Astrocyte (in vitro differentiated cells and primary cell): ENCODE results near the gene TMPRSS7. TPM values are rescaled to one million over a fixed set of nuclear protein-coding genes. Genes with fewer than 3 reads are reported as not detected.
A peak's percentile ranks its signal among the peaks of the same experiment; 100 is the strongest.

Experiments used
- DNase-seq: peaks from one replicate; pipeline ENCODE4 v3.0.0-alpha.2; 2010; ENCODE audit warnings: low read depth
- FAIRE-seq: peaks from 2 replicates; lab custom pipeline; 2011; peaks lifted over from hg19 to GRCh38; lab: Jason Lieb, UNC
- H2AFZ ChIP-seq: 2 replicates; pipeline ENCODE4 v1.6.0; 2012; ENCODE audit warnings: low read depth, low read length, inconsistent platforms
- H3K27ac ChIP-seq: 2 replicates; pipeline ENCODE4 v1.5.1; 2011; ENCODE audit warnings: low read depth, low read length, inconsistent platforms
- H3K27me3 ChIP-seq: 2 replicates; pipeline ENCODE4 v1.6.0; 2011; ENCODE audit warnings: low read length, inconsistent platforms; ENCODE audit not compliant: insufficient read depth
- H3K36me3 ChIP-seq: 2 replicates; pipeline ENCODE4 v1.5.1; 2011; ENCODE audit warnings: low read length, inconsistent platforms; ENCODE audit not compliant: insufficient read depth
- H3K4me1 ChIP-seq: 2 replicates; pipeline ENCODE4 v1.5.1; 2011; ENCODE audit warnings: low read length, inconsistent platforms; ENCODE audit not compliant: insufficient read depth
- H3K4me2 ChIP-seq: 2 replicates; pipeline ENCODE4 v1.6.0; 2012; ENCODE audit warnings: low read length, inconsistent platforms
- H3K4me3 ChIP-seq: 2 replicates; pipeline ENCODE4 v1.5.1; 2011; ENCODE audit warnings: low read depth, mild to moderate bottlenecking, low read length, inconsistent platforms; ENCODE audit not compliant: insufficient read depth
- H3K79me2 ChIP-seq: 2 replicates; pipeline ENCODE4 v1.6.0; 2012; ENCODE audit warnings: mild to moderate bottlenecking, low read length, inconsistent platforms; ENCODE audit not compliant: insufficient read depth
- H3K9ac ChIP-seq: 2 replicates; pipeline ENCODE4 v1.6.0; 2012; ENCODE audit warnings: mild to moderate bottlenecking, low read length, inconsistent platforms
- H3K9me3 ChIP-seq: 2 replicates; pipeline ENCODE4 v1.5.1; 2012; ENCODE audit warnings: low read depth, mild to moderate bottlenecking, low read length, inconsistent platforms; ENCODE audit not compliant: insufficient read depth
- H4K20me1 ChIP-seq: 2 replicates; pipeline ENCODE4 v1.6.0; 2012; ENCODE audit warnings: low read length, inconsistent platforms; ENCODE audit not compliant: insufficient read depth
- H3K27ac Mint-ChIP-seq: one replicate; pipeline ENCODE4 v1.8.0; 2021; ENCODE audit warnings: mild to moderate bottlenecking, mixed read lengths; ENCODE audit not compliant: unreplicated experiment
- H3K27me3 Mint-ChIP-seq: one replicate; pipeline ENCODE4 v1.8.0; 2021; ENCODE audit warnings: low read depth, mixed read lengths; ENCODE audit not compliant: unreplicated experiment
- H3K36me3 Mint-ChIP-seq: one replicate; pipeline ENCODE4 v1.8.0; 2021; ENCODE audit warnings: low read depth, mixed read lengths; ENCODE audit not compliant: unreplicated experiment
- H3K4me1 Mint-ChIP-seq: one replicate; pipeline ENCODE4 v1.8.0; 2021; ENCODE audit warnings: low read depth, mixed read lengths; ENCODE audit not compliant: unreplicated experiment
- H3K4me3 Mint-ChIP-seq: one replicate; pipeline ENCODE4 v1.8.0; 2021; ENCODE audit warnings: mild to moderate bottlenecking, moderate library complexity, mixed read lengths; ENCODE audit not compliant: unreplicated experiment
- H3K9me3 Mint-ChIP-seq: one replicate; pipeline ENCODE4 v1.8.0; 2021; ENCODE audit warnings: mild to moderate bottlenecking, mixed read lengths; ENCODE audit not compliant: unreplicated experiment
- CTCF ChIP-seq: IDR thresholded peaks from 2 replicates; pipeline ENCODE4 v1.5.1; 2011; ENCODE audit warnings: low read depth, mild to moderate bottlenecking, inconsistent platforms, low read length, moderate library complexity; ENCODE audit not compliant: insufficient read depth
- EZH2 ChIP-seq: IDR thresholded peaks from 2 replicates; pipeline ENCODE4 v1.6.1; 2012; ENCODE audit warnings: mild to moderate bottlenecking, low read length, inconsistent platforms; ENCODE audit not compliant: insufficient read depth
- total RNA-seq: library from RNA; stranded (reverse); gene quantifications from 2 replicates; pipeline ENCODE4 v1.2.1, GENCODE V29; 2021

The TMPRSS7 gene
- total RNA-seq, 1 donor from 2014 or later = not detected

DNA sequence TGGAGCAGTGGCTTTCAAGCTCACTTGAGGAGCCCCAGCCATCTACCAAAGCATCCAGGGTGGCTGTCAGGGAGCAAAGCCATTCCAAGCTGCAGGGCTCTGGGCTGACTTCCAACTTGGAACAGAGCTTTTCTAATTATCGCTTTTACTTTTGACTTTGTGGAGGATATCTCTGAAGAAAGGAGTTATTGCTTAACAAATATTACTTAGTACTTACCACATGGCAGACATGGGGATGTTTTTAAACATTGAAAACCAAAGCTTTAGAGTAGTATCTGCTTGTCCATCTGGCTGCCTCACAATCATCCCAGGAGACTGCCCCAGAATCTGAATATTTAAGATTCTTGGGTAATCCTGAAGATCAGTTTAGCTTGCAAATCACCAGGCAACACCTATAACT, 26.9 kb upstream of the TMPRSS7 start:
- Histone ChIP-seq H3K4me2 (no peak overlapping the region), H3K27me3 (no peaks in the 10 kb centered on the region), H3K9me3 (no peaks in the 10 kb centered on the region), H2AFZ (no peak overlapping the region), H3K9ac (no peak overlapping the region), H3K4me3 (no peak overlapping the region), H3K36me3 (peaks cover 14% of the 10 kb centered on the region), H3K4me1 (peaks cover 20% of the 10 kb centered on the region), H3K27ac (no peak overlapping the region), H3K79me2 (no peaks in the 10 kb centered on the region), H4K20me1 (no peaks in the 10 kb centered on the region)
- Mint-ChIP-seq H3K4me1 (peaks cover 43% of the 10 kb centered on the region), H3K27ac (peak overlapping the region; percentile 4), H3K36me3 (no peaks in the 10 kb centered on the region), H3K27me3 (no peaks in the 10 kb centered on the region), H3K9me3 (peaks cover 1% of the 10 kb centered on the region), H3K4me3 (no peak overlapping the region)
- DNase-seq = no peak
- TF ChIP-seq EZH2 (no peak), CTCF (no peak)
- no peak for FAIRE-seq

DNA sequence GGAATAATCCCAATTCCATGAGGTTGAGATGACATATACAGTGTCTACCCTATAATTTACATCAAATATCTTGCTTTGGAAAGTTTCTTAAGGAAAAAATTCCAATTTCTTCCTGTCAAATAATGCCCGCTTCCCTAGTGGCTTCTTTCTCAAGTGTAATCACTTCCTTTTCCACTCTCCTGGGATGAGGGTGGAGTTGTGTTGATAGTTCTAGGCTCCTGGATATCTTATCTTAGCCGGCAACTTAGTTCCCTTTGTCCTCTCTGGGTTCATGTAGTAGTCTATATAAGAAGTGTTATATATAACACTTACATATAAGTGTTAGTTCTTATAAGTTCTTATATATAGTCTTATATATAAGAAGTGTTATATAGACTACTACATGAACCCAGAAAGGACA, 24.9 kb upstream of the TMPRSS7 start:
- Mint-ChIP-seq H3K9me3 (peaks cover 1% of the 10 kb centered on the region), H3K27me3 (no peaks in the 10 kb centered on the region), H3K4me3 (no peak overlapping the region), H3K27ac (no peak overlapping the region), H3K36me3 (no peaks in the 10 kb centered on the region), H3K4me1 (peaks cover 26% of the 10 kb centered on the region)
- Histone ChIP-seq H4K20me1 (no peaks in the 10 kb centered on the region), H3K4me2 (no peak overlapping the region), H3K9me3 (no peaks in the 10 kb centered on the region), H3K4me3 (no peak overlapping the region), H3K27me3 (no peaks in the 10 kb centered on the region), H3K4me1 (peaks cover 10% of the 10 kb centered on the region), H3K27ac (no peak overlapping the region), H3K36me3 (peaks cover 12% of the 10 kb centered on the region), H2AFZ (no peak overlapping the region), H3K9ac (no peak overlapping the region), H3K79me2 (no peaks in the 10 kb centered on the region)
- FAIRE-seq (no peak), DNase-seq (no peak)
- TF ChIP-seq EZH2 (no peak), CTCF (no peak)

- H2AFZ ChIP-seq = no peak overlapping the region
- peaks cover 12% of the 10 kb centered on the region for H3K36me3 ChIP-seq
- H3K4me2 ChIP-seq = no peak overlapping the region
- H3K4me1 ChIP-seq = peaks cover 3% of the 10 kb centered on the region
- FAIRE-seq (no peak), DNase-seq (no peak)
- Mint-ChIP-seq H3K4me3 (no peak overlapping the region), H3K27ac (no peak overlapping the region), H3K36me3 (no peaks in the 10 kb centered on the region), H3K4me1 (peaks cover 18% of the 10 kb centered on the region), H3K9me3 (peaks cover 1% of the 10 kb centered on the region), H3K27me3 (no peaks in the 10 kb centered on the region)
- H3K4me3 ChIP-seq = no peak overlapping the region
- H3K9me3 ChIP-seq = no peaks in the 10 kb centered on the region
- H4K20me1 ChIP-seq = no peaks in the 10 kb centered on the region
- H3K79me2 ChIP-seq = no peaks in the 10 kb centered on the region
- no peaks in the 10 kb centered on the region for H3K27me3 ChIP-seq
- H3K27ac ChIP-seq = no peak overlapping the region
- TF ChIP-seq CTCF (no peak), EZH2 (no peak)
- no peak overlapping the region for H3K9ac ChIP-seq
Measured at GRCh38 chr3:112010636-112011035, 23.9 kb upstream of the TMPRSS7 start.
